Measurements from ENCODE around the gene TSPAN4.
A peak's percentile ranks its signal among the peaks of the same experiment; 100 is the strongest.

The TSPAN4 gene

GRCh38 chr11:848380-848931 is 5.8 kb downstream of the TSPAN4 start:
- Histone ChIP-seq H3K27me3 (no peaks in the 10 kb centered on the region), H3K4me2 (peak overlapping the region; percentile 98), H3K27ac (no peak overlapping the region), H4K20me1 (peaks cover 74% of the 10 kb centered on the region), H3K9ac (no peak overlapping the region), H3K36me3 (no peaks in the 10 kb centered on the region), H3K9me3 (no peaks in the 10 kb centered on the region), H3K4me3 (peak overlapping the region; percentile 72; the same call in 1 of the 2 replicates), H3K4me1 (peaks cover 88% of the 10 kb centered on the region)
- TF ChIP-seq Cebpa-rat (IDR thresholded peaks at IDR 0.05): no peak

DNA sequence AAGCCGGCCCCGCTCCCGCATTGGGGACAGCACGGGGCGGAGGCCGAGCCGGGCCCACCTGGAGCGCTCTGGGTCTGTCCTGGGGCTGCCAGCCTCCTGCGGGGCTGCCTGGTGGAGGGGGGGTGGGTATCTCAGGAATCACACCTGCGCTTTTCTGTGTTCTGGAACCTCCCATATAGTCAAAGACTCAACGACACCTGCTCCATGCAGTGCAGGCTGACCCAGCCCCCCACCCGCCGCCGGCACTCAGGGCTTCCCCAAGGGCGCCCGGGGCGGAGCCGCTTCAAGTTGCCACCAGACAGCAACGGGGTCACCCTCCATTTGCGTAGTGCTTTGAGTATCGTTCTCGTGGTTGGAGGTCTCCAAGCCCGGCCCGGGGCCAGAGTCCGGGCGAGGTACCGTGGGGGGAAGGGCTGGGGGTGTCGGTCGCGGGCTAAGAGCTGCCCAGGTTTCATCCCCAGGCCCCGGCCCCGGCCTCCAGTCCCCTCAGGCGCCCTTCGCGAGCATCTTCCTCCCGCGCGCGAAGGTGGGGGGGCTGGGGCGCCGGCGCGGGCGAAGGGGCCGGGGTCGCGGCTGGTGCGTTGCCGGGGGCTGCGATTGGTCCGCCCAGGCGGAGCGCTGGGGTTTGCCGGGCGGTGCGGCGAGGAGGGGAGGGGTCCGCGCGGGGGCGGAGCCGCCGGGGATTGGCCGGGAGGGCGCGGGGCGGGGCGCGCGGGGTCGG is 6.6 kb downstream of the TSPAN4 start:
- H3K9ac ChIP-seq: peak overlapping the region; percentile 63
- no peaks in the 10 kb centered on the region for H3K27me3 ChIP-seq
- H3K4me1 ChIP-seq: peaks cover 88% of the 10 kb centered on the region
- H3K4me2 ChIP-seq: peak overlapping the region; percentile 98
- H3K36me3 ChIP-seq: no peaks in the 10 kb centered on the region
- H3K9me3 ChIP-seq: no peaks in the 10 kb centered on the region
- 0 out of 2 replicates have a peak overlapping the region, but pooled peaks have one; percentile 13 for H3K27ac ChIP-seq
- peaks cover 82% of the 10 kb centered on the region for H4K20me1 ChIP-seq
- peak overlapping the region; percentile 72 for H3K4me3 ChIP-seq
- no peak for TF ChIP-seq Cebpa-rat (IDR thresholded peaks at IDR 0.05)

GRCh38 chr11:849951-850774 is 7.5 kb downstream of the TSPAN4 start:
- H3K4me1 ChIP-seq: peaks cover 88% of the 10 kb centered on the region

GRCh38 chr11:850775-851763 is 8.4 kb downstream of the TSPAN4 start:
- Histone ChIP-seq H3K9me3 (no peaks in the 10 kb centered on the region), H3K4me1 (peaks cover 83% of the 10 kb centered on the region), H3K36me3 (no peaks in the 10 kb centered on the region), H4K20me1 (peaks cover 87% of the 10 kb centered on the region), H3K27ac (no peak overlapping the region), H3K4me2 (peak overlapping the region; percentile 98), H3K9ac (no peak overlapping the region), H3K4me3 (peak overlapping the region; percentile 72; the same call in 1 of the 2 replicates), H3K27me3 (no peaks in the 10 kb centered on the region)
- TF ChIP-seq Cebpa-rat (IDR thresholded peaks at IDR 0.05): no peak

More at GRCh38 chr11:849951-850774, 7.5 kb downstream of the TSPAN4 start:
- Histone ChIP-seq H3K9me3 (no peaks in the 10 kb centered on the region), H3K4me2 (peak overlapping the region; percentile 98), H3K4me3 (peak overlapping the region; percentile 72), H3K36me3 (no peaks in the 10 kb centered on the region), H4K20me1 (peaks cover 87% of the 10 kb centered on the region), H3K27ac (no peak overlapping the region), H3K9ac (peak overlapping the region; percentile 61; the same call in 1 of the 2 replicates), H3K27me3 (no peaks in the 10 kb centered on the region)
- no peak for TF ChIP-seq Cebpa-rat (IDR thresholded peaks at IDR 0.05)

GRCh38 chr11:852762-853161 is 10.1 kb downstream of the TSPAN4 start:
- Histone ChIP-seq H3K9ac (no peak overlapping the region), H3K4me1 (peaks cover 86% of the 10 kb centered on the region), H3K4me3 (no peak overlapping the region), H3K27ac (peak overlapping the region; percentile 35; the same call in 1 of the 2 replicates), H4K20me1 (peaks cover 93% of the 10 kb centered on the region), H3K9me3 (no peaks in the 10 kb centered on the region), H3K4me2 (peak overlapping the region; percentile 55), H3K27me3 (no peaks in the 10 kb centered on the region), H3K36me3 (no peaks in the 10 kb centered on the region)
- TF ChIP-seq Cebpa-rat (IDR thresholded peaks at IDR 0.05): no peak

DNA sequence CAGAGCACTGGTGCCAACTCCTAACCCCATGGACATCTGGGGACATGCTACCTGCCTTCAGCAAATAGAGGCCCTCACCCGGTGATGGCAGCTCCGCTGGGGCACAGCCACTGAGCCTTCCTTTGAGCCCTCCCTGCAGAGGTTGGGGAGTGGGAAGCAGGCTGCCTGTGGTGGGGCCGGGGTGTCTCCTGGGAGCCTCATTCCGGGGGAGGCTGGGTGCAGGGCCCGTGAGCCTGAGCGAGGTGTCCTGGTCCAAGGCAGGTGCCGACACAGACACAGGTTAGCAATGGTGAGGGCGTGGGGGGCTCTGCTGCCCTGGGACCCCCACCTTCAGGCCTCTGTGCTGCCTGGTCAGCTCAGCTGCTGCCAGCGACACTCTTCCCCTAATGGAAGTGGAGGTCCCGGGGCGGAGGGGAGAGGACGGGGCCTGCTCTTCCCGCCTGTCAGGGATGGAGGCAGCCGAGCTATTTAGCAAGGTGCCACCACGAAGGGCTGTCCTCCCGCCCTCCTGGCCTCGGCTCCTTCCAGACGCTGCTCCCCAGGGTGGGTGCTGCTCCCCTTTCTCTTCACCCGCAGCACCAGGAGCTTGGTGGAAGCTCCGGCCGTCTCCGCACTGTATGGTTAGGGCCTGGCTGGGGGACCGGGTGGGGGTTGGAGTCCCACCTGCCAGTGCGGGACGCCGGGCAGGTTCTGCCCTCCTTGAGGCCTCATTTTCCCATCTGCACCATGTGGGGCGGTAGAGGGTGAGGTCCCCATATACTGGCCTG is 11.2 kb downstream of the TSPAN4 start:
- no peaks in the 10 kb centered on the region for H3K27me3 ChIP-seq
- peaks cover 81% of the 10 kb centered on the region for H3K4me1 ChIP-seq
- no peak overlapping the region for H3K4me3 ChIP-seq
- peaks cover 89% of the 10 kb centered on the region for H4K20me1 ChIP-seq
- 0 out of 2 replicates have a peak overlapping the region, but pooled peaks have one; percentile 29 for H3K9ac ChIP-seq
- H3K36me3 ChIP-seq: no peaks in the 10 kb centered on the region
- H3K9me3 ChIP-seq: no peaks in the 10 kb centered on the region
- H3K4me2 ChIP-seq: peak overlapping the region; percentile 55
- TF ChIP-seq Cebpa-rat (IDR thresholded peaks at IDR 0.05): no peak
- H3K27ac ChIP-seq: 0 out of 2 replicates have a peak overlapping the region, but pooled peaks have one; percentile 38

- H3K27ac ChIP-seq: peak overlapping the region; percentile 38; the same call in 1 of the 2 replicates
- peaks cover 92% of the 10 kb centered on the region for H4K20me1 ChIP-seq
Observed at GRCh38 chr11:854601-855329, 12.1 kb downstream of the TSPAN4 start.

GRCh38 chr11:855330-855674 is 12.7 kb downstream of the TSPAN4 start:
- TF ChIP-seq Cebpa-rat (IDR thresholded peaks at IDR 0.05): no peak
- Histone ChIP-seq H3K27me3 (no peaks in the 10 kb centered on the region), H3K4me1 (peaks cover 86% of the 10 kb centered on the region), H3K4me2 (no peak overlapping the region), H3K9me3 (no peaks in the 10 kb centered on the region), H4K20me1 (peaks cover 92% of the 10 kb centered on the region), H3K4me3 (no peak overlapping the region), H3K36me3 (no peaks in the 10 kb centered on the region), H3K27ac (no peak overlapping the region), H3K9ac (no peak overlapping the region)

More at GRCh38 chr11:854601-855329, 12.1 kb downstream of the TSPAN4 start:
- Histone ChIP-seq H3K4me1 (peaks cover 86% of the 10 kb centered on the region), H3K4me3 (no peak overlapping the region), H3K27me3 (no peaks in the 10 kb centered on the region), H3K4me2 (peak overlapping the region; percentile 55), H3K9ac (peak overlapping the region; percentile 29; the same call in 1 of the 2 replicates), H3K36me3 (no peaks in the 10 kb centered on the region), H3K9me3 (no peaks in the 10 kb centered on the region)
- no peak for TF ChIP-seq Cebpa-rat (IDR thresholded peaks at IDR 0.05)

Measured in BLaER1 (cell line).